ENCODE data around the gene DIO2.

The DIO2 gene

DNA sequence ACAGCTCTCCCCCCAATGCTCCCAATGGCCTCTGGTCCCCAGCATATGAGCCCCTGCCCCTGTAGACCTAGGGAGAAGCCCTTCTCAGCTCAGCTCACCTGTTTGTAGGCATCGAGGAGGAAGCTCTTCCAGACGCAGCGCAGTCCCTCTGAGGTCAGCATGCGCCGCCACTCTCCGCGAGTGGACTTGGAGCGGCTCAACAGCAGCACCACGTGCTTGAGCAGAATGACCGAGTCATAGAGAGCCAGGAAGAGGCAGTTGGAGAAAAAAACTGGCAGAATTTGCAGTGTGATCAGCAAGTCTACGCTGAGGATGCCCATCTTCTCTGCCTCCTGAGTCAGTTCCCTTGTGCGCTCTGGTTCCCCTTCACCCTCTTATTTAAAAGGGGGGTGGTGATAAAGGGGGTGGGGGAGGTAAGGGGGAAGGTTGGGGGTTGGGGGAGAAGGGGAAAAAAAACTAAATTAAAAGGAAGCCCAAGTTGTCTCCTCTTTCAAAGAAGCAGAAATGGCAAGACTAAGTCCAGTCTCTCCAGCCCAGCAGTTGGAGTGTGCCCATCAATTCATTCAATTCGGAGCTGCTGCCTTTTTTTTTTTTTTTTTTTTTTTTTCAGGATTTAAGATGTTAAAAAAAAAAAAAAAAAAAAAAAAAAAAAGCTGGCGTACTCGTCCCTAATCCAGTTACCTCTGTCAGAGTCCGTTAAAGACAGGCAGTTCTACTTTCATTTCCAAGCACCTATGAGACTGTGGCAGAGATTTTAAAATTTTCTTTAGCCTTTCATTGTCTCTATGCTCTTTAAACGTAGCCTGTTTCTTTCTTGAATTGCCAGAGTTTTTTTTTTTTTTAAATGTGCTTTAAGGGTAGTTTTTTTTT lies at the start of gene DIO2:
Gene DIO2 (minus strand): TSS at position 352 of the 870 bp plus-strand sequence. CDS start 32 bp downstream, at position 320.
- no peak for DNase-seq

DNA sequence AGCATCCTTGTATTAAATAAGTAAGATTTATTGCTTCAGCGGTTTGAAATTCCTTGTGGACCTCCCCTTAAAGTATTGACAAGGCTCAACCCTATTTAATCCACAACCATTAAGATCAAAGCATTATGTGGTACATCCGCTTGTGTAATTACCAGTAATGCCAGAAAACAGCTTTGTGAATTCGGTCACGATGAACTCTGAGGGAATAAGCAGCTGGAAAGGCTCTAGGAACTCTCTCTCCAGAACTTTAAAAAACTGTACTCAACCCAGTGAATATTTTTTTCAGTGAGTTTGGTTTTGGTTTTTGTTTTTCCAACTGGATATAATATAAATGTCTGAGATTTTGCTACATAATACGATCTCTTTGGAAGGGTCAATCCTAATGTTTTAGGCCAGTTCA lies 49.3 kb upstream of the DIO2 start:
- no peak for DNase-seq

DNA sequence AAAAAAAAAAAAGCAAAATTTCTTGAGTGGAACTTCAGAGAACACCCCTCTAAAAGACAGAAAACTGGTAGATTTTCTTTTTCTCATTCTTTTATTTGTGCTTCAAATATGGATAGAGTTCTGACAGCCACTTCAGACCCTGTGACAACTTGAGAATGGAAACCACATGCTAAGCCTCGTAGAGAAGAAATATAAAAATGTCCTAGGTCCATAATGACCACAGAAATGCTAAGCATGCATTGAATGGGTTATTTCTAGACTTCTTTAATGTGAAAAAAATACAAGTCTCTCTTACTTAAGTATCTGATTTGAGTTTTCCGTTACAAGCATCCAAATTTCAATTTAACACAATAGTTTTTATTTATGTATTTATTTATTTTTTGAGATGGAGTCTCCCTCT lies 28.3 kb upstream of the DIO2 start:
- DNase-seq = no peak

DNA sequence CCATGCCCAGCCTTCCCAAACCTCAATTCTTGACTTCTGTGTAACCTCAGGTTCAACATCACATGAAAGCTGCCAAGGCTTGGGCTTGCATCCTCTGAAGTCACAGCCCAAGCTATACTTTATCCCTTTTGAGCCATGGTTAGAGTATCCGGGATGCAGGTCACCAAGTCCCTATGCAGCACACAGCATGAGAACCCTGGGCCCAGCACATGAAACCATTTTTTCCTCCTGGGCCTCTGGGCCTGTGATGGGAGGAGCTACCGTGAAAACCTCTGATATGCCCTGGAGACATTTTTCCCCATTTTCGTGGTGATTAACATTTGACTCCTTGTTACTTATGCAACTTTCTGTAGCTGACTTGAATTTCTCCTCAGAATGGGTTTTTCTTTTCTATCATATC lies 25.8 kb upstream of the DIO2 start:
- DNase-seq = no peak

DNA sequence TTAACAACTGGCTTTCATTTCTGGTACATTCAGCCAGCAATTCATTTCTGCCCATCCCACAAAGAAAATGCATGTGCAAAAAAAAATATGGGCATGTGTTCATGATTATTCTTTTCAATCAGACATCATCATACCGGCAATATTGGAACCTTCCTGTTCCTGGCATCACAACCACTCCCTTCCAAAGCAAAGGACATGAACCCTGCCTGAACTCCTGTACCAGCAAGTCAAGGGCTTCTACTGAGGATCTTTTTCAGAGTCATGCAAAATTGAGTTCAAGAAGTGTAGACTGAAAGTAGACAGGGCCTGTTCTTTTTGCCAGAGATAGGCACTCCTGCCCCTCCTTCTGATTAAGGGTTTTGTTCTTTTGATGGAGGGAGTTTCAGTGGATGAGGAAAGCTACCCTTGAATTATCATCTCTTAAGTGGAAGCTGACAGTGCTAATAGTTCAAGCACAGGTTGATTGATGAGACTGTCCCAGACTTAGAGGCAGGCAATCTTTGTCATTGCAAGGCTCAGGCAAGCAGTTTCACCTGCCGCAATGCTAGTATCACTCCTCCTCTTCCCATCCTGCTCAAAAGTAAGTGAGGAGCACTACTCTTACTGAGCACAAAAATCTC lies 22.3 kb upstream of the DIO2 start:
- DNase-seq = no peak

DNA sequence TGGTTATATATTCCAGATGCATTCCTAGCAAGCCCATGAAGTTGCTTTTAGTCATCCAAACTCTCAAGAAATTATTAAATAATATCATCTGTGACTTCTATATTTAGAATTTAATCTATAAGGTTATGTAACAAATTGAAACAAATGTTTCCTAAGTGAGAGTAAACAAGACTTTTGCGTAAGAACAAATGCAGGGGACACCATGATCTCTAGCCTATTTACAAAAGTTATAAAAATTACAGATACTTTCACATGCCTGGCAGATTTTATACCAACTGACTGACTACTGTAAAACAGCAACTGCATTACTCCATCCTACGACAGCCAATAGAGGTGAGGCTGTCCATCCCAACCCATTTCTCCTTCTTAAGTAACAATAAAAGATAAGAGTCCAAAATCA lies 20.4 kb upstream of the DIO2 start:
- no peak for DNase-seq

DNA sequence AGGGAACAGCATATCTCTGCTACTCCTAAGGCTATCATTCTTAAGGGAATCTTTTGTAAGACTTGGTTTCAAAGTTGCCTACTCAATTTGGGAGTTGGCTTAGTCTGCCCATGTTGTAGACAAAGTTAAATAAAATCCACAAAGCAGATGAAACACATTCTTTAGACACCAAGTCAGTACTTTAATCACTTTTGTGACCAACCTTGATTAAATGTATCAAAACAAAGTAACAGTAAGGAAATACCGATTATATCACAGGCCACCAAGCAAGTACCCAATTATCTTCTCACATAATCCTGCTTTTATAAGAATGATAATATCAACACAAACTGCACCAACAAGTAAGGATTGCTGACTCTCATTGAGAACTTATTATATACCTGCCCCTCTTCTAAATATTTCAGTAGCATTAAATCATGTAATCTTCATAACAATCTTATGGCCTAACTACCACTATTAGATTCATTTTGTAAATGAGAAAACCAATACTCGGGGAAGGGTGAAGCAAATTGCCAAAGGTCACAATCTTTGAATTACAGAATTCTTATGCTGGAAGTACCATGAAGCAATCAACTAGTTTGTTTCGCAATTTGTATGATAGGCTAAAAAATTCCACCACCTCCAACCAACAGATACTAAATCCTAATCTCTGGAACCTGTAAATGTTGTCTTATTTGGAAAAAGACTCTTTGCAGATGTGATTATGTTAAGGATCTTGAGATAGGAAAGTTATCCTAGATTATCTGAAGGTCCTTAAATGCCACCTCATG lies 12.6 kb upstream of the DIO2 start:
- no peak for DNase-seq

DNA sequence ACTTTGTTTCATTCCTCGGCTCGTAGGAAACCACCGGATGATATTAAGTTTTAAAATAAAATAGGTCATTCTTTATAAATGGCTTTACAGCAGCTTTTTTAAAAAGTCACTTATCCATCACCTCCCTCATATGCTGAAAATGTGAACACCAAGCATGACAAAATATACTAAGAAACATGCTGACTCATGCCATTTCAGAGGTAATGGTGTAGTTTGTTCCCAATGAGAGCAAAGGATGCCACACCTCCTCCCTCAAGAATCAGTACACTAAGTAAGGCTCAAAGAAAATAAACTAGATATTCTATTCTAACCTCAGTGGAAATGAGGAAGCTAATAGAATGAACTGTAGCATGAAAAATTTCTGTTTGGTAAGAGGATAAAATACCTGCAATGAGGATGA lies 5.5 kb upstream of the DIO2 start:
- DNase-seq = no peak

DNA sequence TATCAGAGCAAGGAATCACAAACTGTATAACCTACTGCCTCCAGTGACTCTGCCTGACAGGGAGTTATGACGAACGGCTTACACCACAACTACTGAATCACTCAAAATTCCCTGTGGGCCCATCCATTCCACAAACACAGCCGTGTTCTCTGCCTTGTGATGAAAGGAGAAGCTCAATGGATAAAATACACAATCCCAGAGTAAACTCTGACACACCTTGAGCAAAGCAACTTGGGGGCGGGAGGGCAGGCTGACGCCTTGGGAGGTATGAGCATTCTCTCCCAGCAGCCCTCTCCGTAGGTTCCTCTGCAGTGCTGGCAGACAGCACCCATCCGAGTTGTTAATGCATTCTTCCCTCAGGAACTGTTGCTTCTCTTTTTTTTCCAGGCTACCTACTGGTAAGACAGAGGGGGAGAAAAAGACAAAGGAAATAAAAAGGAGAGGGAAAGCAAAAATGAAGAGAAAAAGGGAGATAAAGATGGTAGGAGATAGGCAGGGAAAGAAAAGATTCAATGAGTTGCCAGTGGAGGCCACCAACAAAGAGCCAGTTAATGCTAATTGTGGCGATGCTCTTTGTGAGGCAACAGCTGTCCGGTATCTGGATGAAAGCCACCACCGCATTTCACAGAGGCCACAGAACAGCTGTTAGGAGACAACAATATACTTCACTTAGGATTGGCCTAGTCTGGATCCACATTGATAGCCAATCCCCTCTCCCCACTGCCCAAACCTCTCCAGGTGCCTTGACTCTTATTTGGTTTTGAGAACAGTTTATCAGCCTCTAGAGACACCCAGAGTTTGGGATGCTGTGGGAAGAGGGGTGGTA lies 4.7 kb upstream of the DIO2 start:
- no peak for DNase-seq

DNA sequence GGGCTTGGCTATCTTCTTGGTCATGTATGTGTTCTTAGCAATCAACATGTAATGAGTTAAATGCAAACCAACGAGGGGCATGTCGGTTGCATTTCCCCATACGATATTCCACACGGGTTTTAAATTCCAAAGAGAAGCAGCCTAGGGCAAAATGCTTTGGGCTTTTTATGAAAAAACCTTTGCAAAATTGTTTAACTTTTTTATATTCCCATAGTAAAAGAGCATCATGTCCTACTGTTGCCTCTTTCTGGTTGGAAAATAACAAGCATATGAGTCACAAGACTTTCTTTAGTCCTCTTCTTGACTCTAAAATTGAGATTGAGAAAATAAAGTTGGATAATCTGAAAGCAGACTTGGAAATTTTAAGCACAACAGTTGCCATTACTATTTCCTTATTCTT lies 3.8 kb upstream of the DIO2 start:
- DNase-seq = no peak

DNA sequence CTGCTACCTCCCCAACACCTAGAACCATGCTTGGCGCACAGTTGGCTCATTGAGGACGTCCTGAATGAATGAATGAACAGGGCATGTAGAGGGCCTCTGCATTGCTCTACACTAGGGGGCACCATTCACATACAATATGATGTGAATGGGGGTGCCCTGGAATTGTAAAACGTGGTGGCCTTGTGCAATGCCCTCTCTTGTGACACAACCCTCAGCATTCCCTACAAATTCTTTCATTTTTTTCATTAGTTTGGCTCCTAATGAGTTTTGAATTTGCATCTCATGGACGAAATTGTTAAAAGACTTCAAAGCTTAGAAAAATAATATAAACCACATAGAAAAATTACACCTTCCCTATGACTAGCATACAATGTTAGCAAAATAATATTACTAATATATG lies 2.3 kb upstream of the DIO2 start:
- DNase-seq = no peak

DNA sequence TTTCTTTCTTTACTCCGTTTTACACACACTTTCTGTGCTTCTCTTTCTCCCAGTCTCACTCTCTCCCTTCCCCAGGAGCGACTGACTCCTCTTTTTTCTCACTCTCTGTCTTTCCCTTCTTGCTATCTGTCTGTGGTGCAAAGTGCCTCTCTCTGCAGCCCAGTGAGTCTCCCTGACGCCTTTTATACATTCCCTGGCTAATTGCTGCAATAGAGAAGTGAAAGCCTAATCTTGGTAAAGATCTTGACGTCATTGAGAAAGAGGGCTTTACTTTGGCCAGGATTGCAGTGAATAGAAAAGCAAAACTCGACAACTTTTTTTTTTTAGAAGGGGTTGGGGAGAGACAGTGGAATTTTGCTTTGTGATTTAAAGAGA lies 706 bp upstream of the DIO2 start:
- no peak for DNase-seq

DNA sequence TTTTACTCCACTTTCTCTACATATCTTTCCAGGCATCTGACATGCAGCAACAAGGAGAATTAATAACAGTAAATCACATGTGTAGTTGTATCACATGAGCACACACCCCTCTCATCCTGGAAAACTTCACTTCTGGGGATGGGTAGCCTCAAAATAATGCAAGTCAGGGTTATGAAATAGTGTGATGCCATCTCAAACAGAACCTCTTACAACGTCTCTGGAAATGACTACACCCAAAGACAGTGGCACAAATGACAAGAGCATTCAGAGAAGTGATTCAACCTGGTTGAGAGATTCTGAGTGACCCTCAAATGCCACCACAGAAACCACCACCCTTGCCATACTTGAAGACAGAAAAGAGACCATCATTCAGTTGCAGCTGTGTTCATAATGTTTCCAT lies 2.8 kb downstream of the DIO2 start:
- DNase-seq = no peak

DNA sequence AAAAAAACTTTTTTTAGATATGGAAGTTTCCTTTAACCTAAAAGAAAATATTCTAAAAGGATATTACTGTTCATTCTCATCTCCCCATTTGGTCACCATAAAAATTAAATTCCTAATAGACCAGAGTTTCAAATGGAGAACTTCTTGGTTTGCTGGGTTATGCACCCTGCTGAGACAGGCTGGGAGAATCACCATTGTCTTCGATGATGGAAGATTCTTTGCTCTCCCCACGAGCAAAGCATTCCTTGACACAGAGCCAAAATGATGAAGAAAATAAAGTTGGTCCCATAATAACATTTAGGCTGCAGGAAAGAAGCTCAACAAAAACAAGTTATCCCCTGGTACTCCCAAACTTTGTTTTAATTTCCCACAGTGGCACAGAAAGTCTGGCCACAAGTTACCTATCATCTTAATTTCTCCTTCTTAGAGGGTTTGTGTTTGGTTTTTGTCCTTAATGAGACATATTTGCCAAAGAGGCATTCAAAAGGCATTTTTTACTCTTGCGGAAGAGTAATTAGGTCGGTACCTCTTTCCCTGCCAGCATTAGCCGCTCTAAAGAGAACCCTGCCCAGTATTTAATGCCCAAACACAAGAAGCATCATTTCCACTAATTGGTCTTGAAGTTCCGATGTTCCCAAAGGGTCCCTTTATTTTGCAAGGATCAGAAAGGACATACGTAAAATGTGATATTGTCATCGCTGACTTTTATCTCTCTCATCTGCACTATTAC lies 4.8 kb downstream of the DIO2 start:
- DNase-seq = no peak

DNA sequence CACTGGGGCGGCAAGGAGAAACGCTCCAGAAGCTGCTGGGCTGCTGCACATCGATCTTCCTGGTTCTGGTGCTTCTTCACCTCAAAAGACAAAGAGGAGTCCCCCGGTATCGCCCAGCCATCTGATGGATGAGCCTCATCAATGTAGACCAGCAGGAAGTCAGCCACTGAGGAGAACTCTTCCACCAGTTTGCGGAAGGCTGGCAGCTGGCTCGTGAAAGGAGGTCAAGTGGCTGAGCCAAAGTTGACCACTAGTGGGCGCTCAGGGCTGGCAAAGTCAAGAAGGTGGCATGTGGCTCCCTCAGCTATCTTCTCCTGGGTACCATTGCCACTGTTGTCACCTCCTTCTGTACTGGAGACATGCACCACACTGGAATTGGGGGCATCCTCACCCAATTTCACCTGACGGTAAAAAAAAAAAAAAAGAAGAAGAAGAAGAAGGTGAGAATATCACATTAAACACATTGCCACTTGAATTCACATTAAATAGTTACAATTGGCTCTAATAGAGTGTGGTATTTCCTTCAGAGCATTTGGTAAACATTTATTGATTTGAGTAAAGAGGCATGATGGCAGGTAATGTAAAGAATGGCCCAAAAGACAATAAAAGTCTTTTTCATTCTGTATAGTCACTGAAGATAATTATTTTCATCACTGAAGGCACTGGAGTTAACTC lies 8.3 kb downstream of the DIO2 start:
- DNase-seq = no peak

DNA sequence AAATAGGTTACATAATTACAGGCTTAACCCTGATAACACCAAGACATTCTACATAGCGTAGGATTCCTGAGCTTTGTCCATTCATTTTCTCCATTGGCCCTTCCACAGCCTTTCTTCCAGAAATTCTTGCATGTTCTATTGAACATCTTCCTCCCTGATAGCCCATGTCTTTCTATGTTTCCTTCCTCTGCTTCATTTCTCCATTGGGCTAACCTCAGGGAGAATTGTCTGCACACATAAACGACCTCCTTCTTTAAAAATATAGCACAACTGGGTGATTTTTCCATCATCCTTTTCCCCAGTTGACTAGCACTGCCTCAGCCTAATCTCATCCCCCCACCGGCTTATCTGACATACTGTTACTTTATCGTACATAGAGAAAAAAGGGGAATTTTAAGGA lies 11.2 kb downstream of the DIO2 start:
- no peak for DNase-seq

DNA sequence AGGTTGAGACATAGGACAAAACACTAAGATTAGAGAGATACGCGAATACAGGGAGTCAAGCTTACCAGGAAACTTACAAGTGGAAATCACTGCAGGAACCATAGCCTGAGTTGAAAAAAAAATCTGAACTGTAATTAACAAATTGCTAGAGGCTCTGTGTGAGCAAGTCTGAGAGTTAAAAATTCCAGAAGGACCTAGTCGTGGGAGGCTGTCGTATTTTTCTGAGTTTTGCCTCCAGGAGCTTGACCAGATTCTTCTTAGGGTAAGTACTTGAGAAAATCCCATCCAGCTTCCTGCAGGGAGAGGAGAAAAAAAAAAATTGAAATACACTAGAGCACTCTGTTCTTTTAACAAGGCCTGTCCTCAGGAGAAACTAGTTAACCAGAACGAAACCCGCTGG lies 22.7 kb downstream of the DIO2 start:
- DNase-seq = no peak

DNA sequence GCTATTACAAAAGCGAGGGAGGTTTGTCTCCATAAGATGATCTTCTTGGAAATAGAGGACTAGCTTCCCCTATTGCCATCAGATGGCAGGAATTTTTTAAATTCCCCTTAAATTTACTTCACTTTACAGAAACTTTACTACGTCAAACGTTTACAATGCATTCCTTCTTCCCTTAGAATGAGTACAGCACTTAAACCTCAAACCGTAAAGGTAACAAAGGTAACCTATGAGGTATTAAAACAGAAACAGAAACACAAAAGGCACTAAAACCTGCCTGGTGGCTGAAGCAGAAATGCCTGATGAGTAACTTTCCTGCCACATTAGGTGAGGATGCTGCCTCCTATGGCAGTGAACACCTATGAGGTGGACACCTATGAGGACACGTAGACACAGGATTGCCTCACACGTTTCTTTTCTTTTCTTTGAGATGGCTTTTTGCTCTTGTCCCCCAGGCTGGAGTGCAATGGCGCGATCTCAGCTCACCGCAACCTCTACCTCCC lies 25.0 kb downstream of the DIO2 start:
- no peak for DNase-seq

DNA sequence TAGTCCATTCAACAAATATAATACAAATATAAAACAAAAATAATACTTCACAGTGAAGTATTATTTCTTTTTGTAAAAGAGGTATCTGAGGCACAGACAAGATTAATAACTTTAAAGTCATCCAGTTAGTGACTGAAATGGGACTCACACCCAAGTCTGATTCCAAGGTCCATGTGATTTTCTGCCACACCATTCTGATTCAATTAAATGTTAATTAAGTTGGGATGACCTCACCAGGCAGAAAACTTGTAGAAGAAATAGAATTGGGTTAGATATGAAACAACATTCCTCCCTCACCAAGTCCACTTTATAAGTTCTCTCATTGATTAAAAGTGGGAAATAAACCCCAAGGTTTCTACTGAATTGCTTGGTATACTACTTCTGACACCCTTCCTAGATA lies 34.4 kb downstream of the DIO2 start:
- DNase-seq = no peak

DNA sequence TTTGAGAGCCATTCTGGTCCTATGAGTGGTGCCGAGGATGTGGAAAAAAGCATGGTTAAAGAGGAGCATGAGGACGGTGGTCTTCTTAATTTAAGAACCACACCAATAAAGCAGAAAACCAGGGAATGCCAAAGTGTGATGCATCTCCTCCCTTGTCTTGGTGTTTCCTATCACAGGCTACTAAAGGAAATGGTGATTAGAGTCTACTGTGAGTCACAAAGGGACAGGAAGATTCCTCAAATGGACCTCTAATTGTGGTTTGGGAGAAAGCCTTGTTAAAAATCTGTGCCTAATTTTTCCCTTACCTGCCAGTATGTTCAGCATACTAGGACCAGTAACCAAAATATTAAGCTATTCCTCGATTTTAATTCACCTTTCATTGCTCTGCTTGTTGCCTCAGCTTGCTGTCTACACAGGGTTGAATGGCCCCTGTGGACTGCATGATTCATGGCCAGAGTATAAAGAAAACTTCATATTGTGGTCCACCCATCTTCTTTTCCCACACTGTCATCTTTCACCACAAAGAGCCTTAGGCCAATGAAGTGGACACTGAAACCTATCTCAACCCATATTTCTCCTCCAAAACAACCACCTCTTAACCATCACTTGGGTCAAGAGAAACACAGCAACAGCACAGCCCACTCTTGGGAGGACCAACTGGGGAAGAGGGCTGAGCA lies 38.8 kb downstream of the DIO2 start:
- DNase-seq = no peak

Data from activated CD4-positive, CD25-positive, alpha-beta regulatory T cell (primary cell).